GM12892 (cell line): ENCODE measurements around the gene WDR7.

ENCODE experiments used
- DNase-seq: peaks from one replicate; pipeline ENCODE4 v3.0.0; 2011; ENCODE audit not compliant: insufficient read length
- FAIRE-seq: peaks from 2 replicates; lab custom pipeline; 2011; peaks lifted over from hg19 to GRCh38; lab: Jason Lieb, UNC
- POLR2A ChIP-seq: IDR thresholded peaks from 2 replicates; pipeline ENCODE4 v1.6.1; 2011; ENCODE audit warnings: low read depth, low read length, control low read depth
- POLR2AphosphoS5 ChIP-seq: IDR thresholded peaks from 2 replicates; pipeline ENCODE4 v1.6.1; 2011; ENCODE audit warnings: low read depth, low read length, control low read depth
- TAF1 ChIP-seq: IDR thresholded peaks from 2 replicates; pipeline ENCODE4 v1.6.1; 2011; ENCODE audit warnings: low read depth, mild to moderate bottlenecking, control low read depth, low read length, borderline replicate concordance

Gene WDR7

GRCh38 chr18:56988022-56988421 lies 336.9 kb downstream of the WDR7 start:
- DNase-seq (no peak), FAIRE-seq (peak; percentile 60)
- TF ChIP-seq POLR2AphosphoS5, result no peak
- no peak for TF ChIP-seq TAF1
- TF ChIP-seq POLR2A, result no peak

- no peak for TF ChIP-seq POLR2AphosphoS5
- no peak for TF ChIP-seq TAF1
- no peak for TF ChIP-seq POLR2A
- DNase-seq, result no peak
- no peak for FAIRE-seq
These were observed 339.5 kb downstream of the WDR7 start for GRCh38 chr18:56990678-56991077.

GRCh38 chr18:56992777-56993176 lies 341.6 kb downstream of the WDR7 start:
- FAIRE-seq, result no peak
- TF ChIP-seq POLR2AphosphoS5 (no peak), POLR2A (no peak)

DNA sequence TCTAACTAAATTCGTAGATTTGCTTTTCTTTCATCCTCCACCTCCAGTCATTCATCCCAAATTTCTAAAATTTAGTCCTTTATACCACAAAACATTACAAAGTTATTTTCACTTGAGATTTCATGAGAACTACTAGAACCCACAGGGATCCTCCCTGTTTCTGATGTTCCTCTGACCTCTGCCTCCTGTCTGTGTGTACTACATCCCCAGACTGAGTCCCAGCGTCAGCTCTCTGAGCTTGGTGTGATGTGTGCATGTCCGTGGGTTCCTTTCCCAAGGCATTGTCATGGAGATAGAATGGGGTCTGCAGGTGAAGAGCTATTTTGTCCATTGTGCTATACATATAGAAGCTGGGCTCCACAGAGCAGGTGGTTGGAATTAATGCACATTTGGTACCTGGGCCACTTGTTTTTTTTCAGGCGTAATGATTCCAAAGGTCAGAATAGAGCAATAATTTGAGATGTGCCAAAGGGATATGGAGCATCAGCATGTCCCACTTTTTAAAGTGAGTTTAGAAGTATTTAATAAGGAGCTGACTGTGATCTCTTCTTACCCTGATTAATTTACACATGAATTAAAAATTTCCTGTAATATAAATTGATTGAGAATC lies 344.5 kb downstream of the WDR7 start:
- no peak for TF ChIP-seq POLR2A
- TF ChIP-seq POLR2AphosphoS5, result no peak
- TF ChIP-seq TAF1, result no peak
- no peak for FAIRE-seq
- no peak for DNase-seq

More at GRCh38 chr18:56992777-56993176, 341.6 kb downstream of the WDR7 start:
- no peak for DNase-seq

GRCh38 chr18:56997200-56997599 lies 346.0 kb downstream of the WDR7 start:
- TF ChIP-seq POLR2A, result no peak
- TF ChIP-seq TAF1, result no peak
- no peak for TF ChIP-seq POLR2AphosphoS5
- no peak for DNase-seq
- FAIRE-seq, result no peak

DNA sequence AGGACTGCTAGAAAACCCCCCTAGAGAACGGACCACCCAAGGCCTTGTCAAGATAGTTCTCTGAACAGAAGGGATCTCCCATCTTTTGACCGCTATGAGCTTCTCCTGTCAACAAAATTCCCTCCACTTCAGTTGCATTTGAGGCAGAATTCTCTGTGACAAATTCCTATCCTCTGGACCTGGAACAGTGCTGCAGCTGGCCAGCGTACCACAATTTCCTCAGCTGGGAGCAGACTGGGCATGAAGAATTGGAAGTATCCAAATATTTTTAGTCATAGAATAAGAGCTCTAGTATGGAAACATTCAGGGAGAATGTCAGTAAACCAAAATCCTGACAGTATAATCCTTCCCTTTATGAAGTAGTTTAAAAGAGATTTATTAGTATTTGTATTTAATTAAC lies 348.7 kb downstream of the WDR7 start:
- DNase-seq (no peak), FAIRE-seq (no peak)
- TF ChIP-seq TAF1 (no peak), POLR2A (no peak), POLR2AphosphoS5 (no peak)

DNA sequence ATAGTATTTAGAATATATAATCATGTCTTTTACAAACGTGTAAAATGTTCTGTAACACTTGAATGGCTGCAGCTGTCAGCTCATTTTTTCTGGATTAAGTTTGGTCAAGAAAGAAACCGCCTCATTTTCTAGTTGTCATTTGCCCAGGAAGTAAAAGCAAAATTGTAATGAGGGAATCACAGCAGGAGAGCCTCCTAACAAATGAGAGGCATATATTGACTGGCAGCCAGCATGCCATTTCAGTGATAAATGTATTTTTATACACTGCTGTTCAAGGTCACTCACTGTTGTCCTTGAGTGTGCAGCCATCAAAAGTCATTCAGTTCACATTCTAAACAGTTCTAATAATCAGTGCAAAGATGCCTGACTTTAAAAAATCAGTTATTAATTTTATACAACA lies 351.5 kb downstream of the WDR7 start:
- DNase-seq, result no peak
- TF ChIP-seq POLR2AphosphoS5, result no peak
- no peak for TF ChIP-seq TAF1
- TF ChIP-seq POLR2A, result no peak
- FAIRE-seq, result no peak

- FAIRE-seq (no peak), DNase-seq (no peak)
- TF ChIP-seq POLR2A (no peak), TAF1 (no peak), POLR2AphosphoS5 (no peak)
These were observed 352.2 kb downstream of the WDR7 start for GRCh38 chr18:57003342-57003741.

DNA sequence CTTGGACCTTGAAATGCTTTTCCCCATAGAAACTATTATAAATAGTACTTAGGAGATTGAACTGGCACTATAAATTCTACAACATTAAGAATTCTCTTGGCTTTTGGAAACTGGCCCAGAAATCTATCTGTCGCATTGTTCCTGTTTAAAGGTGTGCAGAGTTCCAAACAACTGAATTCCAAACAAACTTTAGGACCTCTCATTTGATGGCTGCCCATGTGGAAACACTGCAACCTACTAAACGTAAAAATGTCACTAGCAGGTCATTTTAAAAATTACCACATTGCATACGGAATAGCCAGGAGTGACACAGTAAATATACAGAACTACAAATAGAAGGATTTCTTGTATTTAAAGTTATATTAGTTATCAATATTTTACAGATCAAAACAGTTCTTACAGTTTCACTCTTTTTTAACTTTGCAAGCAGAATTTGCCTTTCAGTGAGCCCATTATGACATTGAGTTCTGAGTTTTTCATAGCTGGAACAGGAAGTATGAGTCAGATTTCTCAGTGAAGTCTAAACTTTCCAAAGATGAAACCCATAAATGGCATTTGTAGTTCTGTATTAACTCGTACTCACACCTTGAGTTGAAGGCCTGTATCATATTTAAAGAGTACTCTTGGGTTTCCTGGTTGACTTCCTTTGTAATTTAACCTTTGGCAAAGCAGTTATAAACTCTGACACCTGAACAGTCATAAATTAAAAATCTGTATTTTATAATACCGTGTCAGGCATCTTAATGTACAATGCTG lies 353.4 kb downstream of the WDR7 start:
- FAIRE-seq (peak; percentile 61), DNase-seq (no peak)
- TF ChIP-seq POLR2AphosphoS5 (no peak), TAF1 (no peak), POLR2A (no peak)

DNA sequence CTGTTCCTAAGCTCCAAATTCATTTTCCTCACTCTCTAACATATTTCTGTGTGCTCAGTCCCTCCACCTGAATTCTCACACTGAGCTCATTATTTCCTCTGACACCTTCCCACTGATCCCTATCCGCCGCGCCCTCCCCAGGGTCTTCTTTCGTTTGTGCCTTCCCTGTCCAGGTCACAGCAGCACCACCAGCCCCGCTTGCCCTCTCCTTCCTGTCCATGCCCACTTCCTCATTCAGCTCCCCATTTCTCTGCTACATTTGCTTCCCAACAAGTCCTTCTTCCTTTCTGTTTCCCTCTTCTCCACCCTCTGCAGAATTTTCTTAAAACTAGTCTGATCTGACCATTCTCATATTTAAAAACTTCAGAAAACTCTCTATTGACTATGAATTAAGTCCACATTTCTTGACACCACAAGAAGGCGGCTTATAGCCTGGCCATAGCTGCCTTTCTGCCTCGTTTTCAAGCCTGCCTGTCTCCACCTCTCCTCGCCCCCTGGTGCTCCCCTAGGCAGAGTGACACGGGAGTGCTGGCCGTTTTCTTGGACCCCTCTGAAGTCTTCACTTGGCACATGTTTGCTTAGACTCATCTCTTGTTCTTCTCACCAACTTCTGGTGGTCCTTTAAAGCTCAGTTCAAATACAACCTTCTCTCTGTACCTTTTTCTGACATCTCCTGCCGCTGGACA lies 357.0 kb downstream of the WDR7 start:
- no peak for FAIRE-seq
- no peak for DNase-seq
- no peak for TF ChIP-seq POLR2A
- TF ChIP-seq POLR2AphosphoS5, result no peak
- TF ChIP-seq TAF1, result no peak

- TF ChIP-seq POLR2AphosphoS5, result no peak
- no peak for TF ChIP-seq POLR2A
- TF ChIP-seq TAF1, result no peak
- no peak for FAIRE-seq
- no peak for DNase-seq
These were observed 358.7 kb downstream of the WDR7 start for GRCh38 chr18:57009844-57010243.
